Right ventricle myocardium superior (tissue), 1 donor: ENCODE measurements around the gene PIEZO2. TPM values are rescaled to one million over a fixed set of nuclear protein-coding genes. Genes with fewer than 3 reads are reported as not detected.
A peak's percentile ranks its signal among the peaks of the same experiment; 100 is the strongest.

Source experiments
- ATAC-seq: fragments of 200-7000 bp; cut with Tn5 transposase; one replicate; pipeline ENCODE4 v1.9.1; 2020; ENCODE audit warnings: mild to moderate bottlenecking; ENCODE audit not compliant: poor library complexity
- DNase-seq: peaks from one replicate; pipeline ENCODE4 v3.0.0-alpha.2; 2020
- intact Hi-C: fragments of 100-400 bp; cut with DNase I; formaldehyde crosslinking; loops from one replicate; pipeline ENCODE4 v1.11.2; 2022
- total RNA-seq: library from RNA; stranded (reverse); fragmentation: NEBNext Ultra II Directional; extraction: Animal tissue kit (Norgen Biotek cat#: 25700); gene quantifications from one replicate; pipeline ENCODE4 v1.2.1, GENCODE V29; 2021
- donor health status: DM: no; HTN: yes; CAD: no; lungs with severe emphysema.

Gene PIEZO2
- total RNA-seq, 1 donor from 2014 or later: 0.32 TPM

DNA sequence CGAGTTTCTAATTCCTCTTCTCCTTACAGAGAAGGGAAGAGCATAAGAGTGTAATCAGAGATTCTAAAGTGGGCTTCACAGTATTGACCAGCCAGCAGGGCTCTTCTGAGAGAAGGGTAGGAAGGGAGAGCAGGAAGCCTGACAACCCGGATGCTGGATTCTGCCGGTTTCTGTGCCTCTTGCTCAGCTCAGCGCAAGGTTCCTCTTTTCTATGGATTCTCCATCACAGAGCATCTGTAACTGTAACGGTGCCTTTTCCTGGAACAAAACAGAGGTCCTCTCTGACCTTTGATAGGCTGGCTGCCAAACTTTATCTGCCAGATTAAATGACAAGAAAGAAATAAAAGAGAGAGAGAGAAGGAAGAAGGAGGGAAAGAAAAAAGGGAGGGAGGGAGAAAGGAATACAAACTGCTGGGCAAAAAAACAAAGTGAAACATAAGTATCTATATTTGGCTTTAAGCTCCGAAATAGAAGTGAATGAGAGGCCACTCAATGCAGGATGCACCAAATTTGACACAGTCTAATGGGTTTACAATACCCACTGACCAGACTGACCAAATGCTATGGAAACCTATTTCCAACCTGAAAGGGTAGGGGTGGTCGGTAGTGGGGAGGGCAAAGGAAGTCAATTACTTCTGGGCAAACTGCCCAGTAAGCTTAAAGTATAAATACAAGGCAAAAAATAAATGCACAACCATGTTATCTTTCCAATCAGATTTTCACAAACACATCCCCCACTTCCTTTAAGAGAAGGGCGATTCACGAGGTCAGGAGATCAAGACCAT is 59.2 kb downstream of the PIEZO2 start:
- DNase-seq: no peak
- intact Hi-C loops: no loop called here
- ATAC-seq: no peak

GRCh38 chr18:11081009-11081532 is 68.3 kb downstream of the PIEZO2 start:
- intact Hi-C loops: no loop called here
- ATAC-seq (no peak), DNase-seq (no peak)

GRCh38 chr18:11078491-11078890 is 70.9 kb downstream of the PIEZO2 start:
- intact Hi-C loops: no loop called here
- no peak for ATAC-seq

DNA sequence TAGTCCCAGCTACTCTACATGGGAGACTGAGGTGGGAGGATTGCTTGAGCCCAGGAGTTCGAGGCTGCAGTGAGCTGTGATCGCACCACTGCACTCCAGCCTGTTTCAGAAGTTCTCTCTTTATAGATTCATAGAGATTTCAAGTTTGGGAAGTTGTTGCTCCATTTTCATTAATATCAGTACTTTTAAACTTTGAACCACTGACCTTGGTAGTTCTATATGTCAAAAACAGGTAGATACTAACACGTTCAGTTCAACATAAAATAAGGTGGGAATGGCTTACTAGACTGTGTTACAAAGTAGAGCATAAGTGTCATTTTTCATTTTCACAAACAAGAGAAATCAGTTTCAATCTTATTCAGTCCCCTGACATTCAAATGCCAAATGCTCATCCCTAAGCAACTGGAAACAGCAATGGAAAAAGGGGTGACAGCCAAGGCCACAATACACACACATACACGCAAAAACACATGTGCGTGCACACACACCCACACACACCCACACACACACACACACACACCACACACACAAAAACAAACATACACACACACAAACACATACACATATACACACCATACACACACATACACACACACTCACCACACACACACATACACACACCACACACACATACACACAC is 71.7 kb downstream of the PIEZO2 start:
- intact Hi-C loops: no loop called here
- ATAC-seq (no peak), DNase-seq (no peak)

More at GRCh38 chr18:11078491-11078890, 70.9 kb downstream of the PIEZO2 start:
- DNase-seq: no peak

DNA sequence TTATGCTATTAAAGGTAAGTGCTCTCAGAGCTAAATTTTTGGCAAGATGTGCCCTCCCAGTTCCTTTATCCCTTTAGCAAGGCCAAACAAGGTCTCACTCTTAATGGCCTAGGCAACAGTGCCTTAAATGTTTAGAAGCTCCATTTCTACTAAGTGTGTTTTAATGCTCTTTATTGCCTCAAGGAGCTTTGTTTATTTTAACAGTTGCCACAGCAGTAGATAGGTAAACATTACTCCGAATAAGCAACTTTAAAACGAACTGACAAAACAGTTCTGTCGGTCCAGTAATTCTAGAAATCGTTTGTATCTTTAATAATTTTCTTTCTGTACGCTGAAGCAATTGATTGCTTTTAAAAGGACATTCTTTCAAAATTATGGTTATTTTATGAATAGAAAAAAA is 74.5 kb downstream of the PIEZO2 start:
- ATAC-seq (no peak), DNase-seq (no peak)
- intact Hi-C loops: no loop called here

- intact Hi-C loops: no loop called here
- ATAC-seq (no peak), DNase-seq (no peak)
Measured at GRCh38 chr18:11073971-11074370, 75.4 kb downstream of the PIEZO2 start.

DNA sequence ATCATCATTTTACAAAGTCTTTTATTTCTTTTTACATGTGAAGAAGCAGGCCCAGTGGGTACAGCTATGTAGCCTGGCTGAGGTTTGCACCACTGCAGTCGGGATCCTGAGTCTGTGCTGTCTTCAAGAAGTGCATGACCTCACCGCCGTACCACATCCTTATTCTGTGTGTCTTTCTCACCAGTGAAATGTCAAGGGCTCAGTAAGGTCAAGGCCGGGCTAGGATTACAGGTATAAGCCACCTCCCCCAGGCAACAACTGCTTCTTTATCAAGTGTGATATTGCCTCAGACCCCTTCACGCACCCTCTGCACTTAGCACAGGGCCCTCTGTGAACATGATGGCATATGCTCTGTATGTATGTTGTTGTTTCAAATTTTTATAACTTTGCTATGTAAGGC is 76.7 kb downstream of the PIEZO2 start:
- DNase-seq (no peak), ATAC-seq (no peak)
- intact Hi-C loops: no loop called here

DNA sequence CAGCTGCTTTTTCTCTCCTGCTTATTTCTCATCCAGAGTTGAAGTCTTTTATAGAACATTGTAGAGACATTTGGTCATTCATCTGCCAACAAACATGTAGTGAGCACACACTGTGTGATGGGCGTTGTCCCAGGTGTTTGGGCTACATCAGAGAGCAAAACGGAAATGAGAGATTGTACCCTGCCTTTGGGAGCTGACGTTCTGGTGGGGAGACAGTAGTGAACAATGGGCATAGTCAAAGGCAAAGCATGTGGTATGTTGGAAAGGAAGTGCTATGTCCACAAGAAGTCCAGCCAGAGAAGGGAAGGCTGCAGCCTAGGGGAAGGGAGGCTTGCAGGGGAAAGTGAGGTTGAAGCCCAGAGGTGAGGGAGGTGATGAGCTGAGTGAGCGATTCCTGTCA is 78.1 kb downstream of the PIEZO2 start:
- ATAC-seq: no peak
- DNase-seq: no peak
- intact Hi-C loops: no loop called here

GRCh38 chr18:11070593-11070992 is 78.8 kb downstream of the PIEZO2 start:
- ATAC-seq (no peak), DNase-seq (no peak)
- intact Hi-C loops: no loop called here

- DNase-seq: no peak
- no peak for ATAC-seq
- intact Hi-C loops: no loop called here
Measured at GRCh38 chr18:11066038-11066437, 83.3 kb downstream of the PIEZO2 start.

DNA sequence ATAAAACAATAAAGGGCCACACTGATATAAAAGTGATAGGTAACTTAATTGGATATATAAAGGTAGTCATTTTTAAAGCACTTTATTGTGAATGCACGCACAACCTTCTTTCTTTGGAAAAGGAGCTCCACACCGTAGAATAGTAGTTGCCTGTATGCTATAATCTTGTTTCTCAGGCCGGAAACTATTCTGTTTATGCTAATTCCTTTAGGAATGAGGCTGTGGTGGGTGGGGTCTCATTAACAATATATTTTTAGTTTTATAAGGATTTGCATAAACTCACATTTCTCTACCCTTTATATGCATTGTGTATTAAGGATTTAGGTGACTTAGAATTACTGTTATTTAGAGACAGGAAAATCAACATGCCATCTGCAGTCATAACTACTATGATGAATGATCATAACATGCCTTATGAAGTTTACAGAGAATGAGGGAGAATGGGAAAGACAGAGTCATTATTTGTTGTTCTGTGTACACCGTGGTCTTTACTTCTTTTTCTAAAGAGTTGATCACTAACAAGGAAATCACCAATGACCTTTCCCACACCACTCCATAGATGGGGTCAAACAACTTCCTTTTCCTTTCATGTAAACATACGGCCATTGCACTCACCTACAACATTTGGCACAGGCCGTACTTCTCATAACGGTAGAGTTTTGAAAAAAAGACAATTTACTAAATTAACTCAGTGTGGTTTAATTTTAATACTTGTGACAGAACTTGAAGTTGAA is 84.5 kb downstream of the PIEZO2 start:
- ATAC-seq: no peak
- intact Hi-C loops: no loop called here
- DNase-seq: no peak

GRCh38 chr18:11064106-11064505 is 85.3 kb downstream of the PIEZO2 start:
- DNase-seq (no peak), ATAC-seq (no peak)
- intact Hi-C loops: no loop called here

DNA sequence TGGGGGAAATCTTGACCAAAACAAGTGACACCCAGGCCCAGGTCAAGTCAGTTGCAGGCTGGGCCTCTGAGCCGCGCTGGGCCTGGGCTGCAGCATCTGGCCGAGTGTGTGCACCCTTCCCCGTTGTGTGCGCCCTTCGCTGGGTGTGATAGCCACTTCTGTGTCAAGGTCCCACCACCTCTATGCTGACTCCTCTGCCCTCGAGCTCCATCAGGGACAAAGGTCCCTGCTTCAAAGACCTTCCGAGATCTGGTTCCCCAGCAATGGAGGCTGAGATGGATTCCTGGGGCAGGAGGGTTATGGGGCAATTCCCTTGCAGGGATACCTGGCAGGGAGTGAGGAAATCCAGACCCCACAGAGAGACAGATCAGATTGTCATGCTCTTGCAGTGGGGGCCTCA is 93.6 kb downstream of the PIEZO2 start:
- no peak for ATAC-seq

DNA sequence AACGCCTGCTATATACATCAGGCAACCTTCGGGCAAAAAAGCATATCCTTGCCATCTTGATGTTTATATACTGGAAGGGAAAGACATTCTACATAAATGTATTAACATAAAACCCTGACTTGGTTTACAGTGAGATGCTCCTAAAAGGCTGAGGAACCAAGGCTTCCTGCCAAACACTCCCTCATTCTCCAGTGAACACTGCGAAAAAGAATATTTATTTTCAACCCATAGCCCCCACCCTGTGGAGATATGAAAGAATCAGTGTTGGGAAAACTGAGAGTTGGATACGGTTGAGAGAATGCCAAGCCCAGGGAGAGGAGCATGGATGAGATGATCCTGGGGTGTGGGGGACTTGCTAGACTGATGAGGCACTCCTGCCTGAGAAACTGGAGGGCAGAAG is 94.9 kb downstream of the PIEZO2 start:
- ATAC-seq (no peak), DNase-seq (no peak)
- intact Hi-C loops: no loop called here

More for the DNA sequence above, 93.6 kb downstream of the PIEZO2 start:
- DNase-seq: no peak
- intact Hi-C loops: no loop called here

DNA sequence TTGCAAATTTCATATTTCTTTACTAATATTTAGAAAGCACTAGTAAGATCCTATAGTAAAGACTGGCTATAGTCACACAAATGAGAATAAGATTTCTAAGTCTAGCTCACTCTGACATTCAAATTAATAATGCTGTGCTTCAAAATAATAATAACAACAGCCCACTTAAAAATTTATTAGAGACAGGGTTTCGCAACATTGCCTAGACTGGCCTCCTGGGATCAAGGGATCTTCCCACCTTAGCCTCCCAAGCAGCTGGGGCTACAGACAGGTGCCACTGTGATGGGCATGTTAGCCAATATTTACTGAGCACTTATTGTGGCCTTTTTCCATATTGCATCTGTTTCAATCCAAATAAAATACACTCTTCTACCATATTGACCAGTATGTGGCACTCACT is 96.1 kb downstream of the PIEZO2 start:
- intact Hi-C loops: no loop called here
- ATAC-seq: no peak
- no peak for DNase-seq

GRCh38 chr18:11052800-11053199 is 96.6 kb downstream of the PIEZO2 start:
- intact Hi-C loops: no loop called here
- no peak for DNase-seq
- no peak for ATAC-seq

- intact Hi-C loops: no loop called here
- no peak for DNase-seq
- no peak for ATAC-seq
Measured at GRCh38 chr18:11051462-11051861, 97.9 kb downstream of the PIEZO2 start.

GRCh38 chr18:11050966-11051365 is 98.4 kb downstream of the PIEZO2 start:
- ATAC-seq (no peak), DNase-seq (no peak)
- intact Hi-C loops: no loop called here

DNA sequence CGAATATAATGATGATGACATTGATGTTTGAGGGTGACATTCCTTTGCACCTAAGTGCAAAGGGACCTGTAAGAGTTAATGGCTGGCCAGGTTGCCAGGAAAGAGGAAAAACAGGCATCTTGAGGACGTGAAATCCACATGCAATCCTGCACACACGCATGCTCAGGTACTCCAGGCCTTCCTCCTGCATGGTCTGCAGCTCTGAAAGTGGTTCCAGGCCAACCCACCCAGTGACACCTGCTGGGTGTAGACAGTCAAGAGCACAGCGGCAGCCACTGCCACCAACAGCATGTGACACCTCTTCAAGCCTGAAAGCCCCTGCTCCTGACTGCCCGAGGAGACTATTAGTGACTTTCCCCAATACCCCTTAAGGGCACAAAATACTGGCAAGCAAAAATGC is 101.6 kb downstream of the PIEZO2 start:
- intact Hi-C loops: loop anchor here (10.0 kb wide), 2 partner anchors 97 to 263 kb away; partner anchors contain the start of gene PIEZO2
- DNase-seq: no peak
- peak; percentile 55 for ATAC-seq
